H9 (cell line): Measurements from ENCODE around the gene CDH4. TPM values are rescaled to one million over a fixed set of nuclear protein-coding genes. Genes with fewer than 3 reads are reported as not detected.
"Not testable (repeated sequence)": the region's sequence is repeated elsewhere in the genome, so short reads cannot be mapped to it uniquely, and the experiment has no call there.

Experiments used
- DNase-seq: peaks from one replicate; pipeline ENCODE4 v3.0.0-alpha.2; 2017
- H2AFZ ChIP-seq: one replicate; pipeline ENCODE4 v1.6.1; 2013; ENCODE audit warnings: mild to moderate bottlenecking, low read length, control low read depth, moderate library complexity
- H2AK5ac ChIP-seq: 2 replicates; pipeline ENCODE4 v1.6.1; 2013; ENCODE audit warnings: low read length, control low read depth, mixed read lengths; ENCODE audit not compliant: insufficient read length
- H2BK120ac ChIP-seq: one replicate; pipeline ENCODE4 v1.6.1; 2013; ENCODE audit warnings: low read depth, mild to moderate bottlenecking, low read length, control low read depth, inconsistent platforms; ENCODE audit not compliant: poor library complexity, severe bottlenecking
- H2BK12ac ChIP-seq: 2 replicates; pipeline ENCODE4 v1.6.1; 2013; ENCODE audit warnings: low read length, control low read depth, mixed read lengths, low read depth; ENCODE audit not compliant: insufficient read length
- H2BK15ac ChIP-seq: 2 replicates; pipeline ENCODE4 v1.6.1; 2013; ENCODE audit warnings: low read depth, low read length, control low read depth
- H2BK20ac ChIP-seq: one replicate; pipeline ENCODE4 v1.6.1; 2013; ENCODE audit warnings: low read depth, mild to moderate bottlenecking, low read length, control low read depth, inconsistent platforms; ENCODE audit not compliant: poor library complexity, severe bottlenecking
- H2BK5ac ChIP-seq: 2 replicates; pipeline ENCODE4 v1.6.1; 2013; ENCODE audit warnings: low read length, control low read depth, mixed read lengths; ENCODE audit not compliant: insufficient read length
- H3K14ac ChIP-seq: 2 replicates; pipeline ENCODE4 v1.6.1; 2013; ENCODE audit warnings: low read length, control low read depth; ENCODE audit not compliant: insufficient read depth
- H3K18ac ChIP-seq: 2 replicates; pipeline ENCODE4 v1.6.1; 2013; ENCODE audit warnings: low read depth, mild to moderate bottlenecking, mixed read lengths, low read length, control low read depth; ENCODE audit not compliant: insufficient read length
- H3K23ac ChIP-seq: 2 replicates; pipeline ENCODE4 v1.6.1; 2013; ENCODE audit warnings: low read length, control low read depth, mixed read lengths, low read depth; ENCODE audit not compliant: insufficient read length
- H3K23me2 ChIP-seq: 2 replicates; pipeline ENCODE4 v1.6.1; 2013; ENCODE audit warnings: low read depth, mild to moderate bottlenecking, mixed read lengths, low read length, control low read depth; ENCODE audit not compliant: insufficient read length, poor library complexity, severe bottlenecking
- H3K27ac ChIP-seq: 2 replicates; pipeline ENCODE4 v1.5.1; 2013; ENCODE audit warnings: low read length, control low read depth, mixed read lengths, low read depth; ENCODE audit not compliant: insufficient read length
- H3K27me3 ChIP-seq: 2 replicates; pipeline ENCODE4 v1.6.1; 2013; ENCODE audit warnings: low read length, control low read depth, inconsistent platforms; ENCODE audit not compliant: insufficient read depth
- H3K4ac ChIP-seq: 2 replicates; pipeline ENCODE4 v1.6.1; 2013; ENCODE audit warnings: low read depth, mild to moderate bottlenecking, control low read depth, inconsistent platforms, low read length, moderate library complexity
- H3K4me1 ChIP-seq: 2 replicates; pipeline ENCODE4 v1.6.1; 2013; ENCODE audit warnings: low read length, control low read depth, inconsistent platforms; ENCODE audit not compliant: insufficient read depth
- H3K4me2 ChIP-seq: 2 replicates; pipeline ENCODE4 v1.6.1; 2013; ENCODE audit warnings: low read length, control low read depth, mixed read lengths; ENCODE audit not compliant: insufficient read length, insufficient read depth
- H3K56ac ChIP-seq: 2 replicates; pipeline ENCODE4 v1.6.1; 2013; ENCODE audit warnings: low read depth, mild to moderate bottlenecking, mixed read lengths, low read length, control low read depth; ENCODE audit not compliant: insufficient read length
- H3K79me1 ChIP-seq: 2 replicates; pipeline ENCODE4 v1.6.1; 2013; ENCODE audit warnings: low read depth, mild to moderate bottlenecking, moderate library complexity, low read length, control low read depth, inconsistent platforms; ENCODE audit not compliant: insufficient read depth, poor library complexity, severe bottlenecking
- H3K79me2 ChIP-seq: 2 replicates; pipeline ENCODE4 v1.6.1; 2013; ENCODE audit warnings: low read length, control low read depth, inconsistent platforms; ENCODE audit not compliant: insufficient read depth
- H3K9ac ChIP-seq: 2 replicates; pipeline ENCODE4 v1.6.1; 2013; ENCODE audit warnings: low read length, control low read depth, mixed read lengths; ENCODE audit not compliant: insufficient read length; ENCODE audit errors: extremely low read depth
- H3K9me3 ChIP-seq: one replicate; pipeline ENCODE4 v1.6.1; 2013; ENCODE audit warnings: low read depth, low read length, inconsistent platforms; ENCODE audit not compliant: control insufficient read depth
- H3T11ph ChIP-seq: one replicate; pipeline ENCODE4 v1.6.1; 2013; ENCODE audit warnings: mild to moderate bottlenecking, low read length, control low read depth, inconsistent platforms
- H4K20me1 ChIP-seq: one replicate; pipeline ENCODE4 v1.6.1; 2013; ENCODE audit not compliant: control insufficient read depth, insufficient read length, insufficient read depth
- H4K5ac ChIP-seq: 2 replicates; pipeline ENCODE4 v1.6.1; 2013; ENCODE audit warnings: low read depth, mild to moderate bottlenecking, mixed read lengths, low read length, control low read depth; ENCODE audit not compliant: insufficient read length
- H4K8ac ChIP-seq: replicated peaks from 2 replicates; pipeline ENCODE4 v1.6.1; 2013; ENCODE audit warnings: low read length, control low read depth, mixed read lengths, low read depth; ENCODE audit not compliant: insufficient read length
- H4K91ac ChIP-seq: 2 replicates; pipeline ENCODE4 v1.6.1; 2013; ENCODE audit warnings: low read depth, mild to moderate bottlenecking, moderate library complexity, mixed read lengths, low read length, control low read depth; ENCODE audit not compliant: insufficient read length
- H3K27ac Mint-ChIP-seq, 3 experiments: 2 replicates in 2 of 3; 3 replicates in 1 of 3; pipeline ENCODE4 v1.8.0; 2020 to 2021; ENCODE audit warnings: mixed read lengths in 3 of 3, mild to moderate bottlenecking in 1 of 3, moderate library complexity in 1 of 3
- H3K27me3 Mint-ChIP-seq: 2 replicates; pipeline ENCODE4 v1.8.0; 2021; ENCODE audit warnings: low read depth, mild to moderate bottlenecking, moderate library complexity, mixed read lengths
- H3K36me3 Mint-ChIP-seq, 3 experiments: 2 replicates in 2 of 3; 3 replicates in 1 of 3; pipeline ENCODE4 v1.8.0; 2020 to 2021; ENCODE audit warnings: low read depth in 3 of 3, mixed read lengths in 3 of 3; ENCODE audit not compliant: insufficient read depth in 1 of 3
- H3K4me1 Mint-ChIP-seq, 2 experiments: 2 replicates each; pipeline ENCODE4 v1.8.0; 2020; ENCODE audit warnings: mixed read lengths in 2 of 2
- H3K4me3 Mint-ChIP-seq, 2 experiments: 2 replicates in 1 of 2; 3 replicates in 1 of 2; pipeline ENCODE4 v1.8.0; 2020 to 2021; ENCODE audit warnings: mild to moderate bottlenecking in 2 of 2, mixed read lengths in 2 of 2, moderate library complexity in 1 of 2
- H3K9me3 Mint-ChIP-seq, 2 experiments: 2 replicates in 1 of 2; 3 replicates in 1 of 2; pipeline ENCODE4 v1.8.0; 2020; ENCODE audit warnings: mild to moderate bottlenecking in 2 of 2, mixed read lengths in 2 of 2, moderate library complexity in 1 of 2
- CTCF ChIP-seq: fragments of 200-600 bp; sonication (generic); conservative IDR thresholded peaks from 3 replicates; pipeline ENCODE4 v1.8.0; 2021; ENCODE audit warnings: antibody characterized with exemption, mild to moderate bottlenecking
- WGBS: extraction: QIAGEN DNeasy Blood & Tissue Kit; methylation state at CpG from one replicate; pipeline ENCODE4 v1.1.7; 2013; ENCODE audit warnings: missing lambda C conversion rate, low lambda C conversion rate, mixed read lengths; ENCODE audit not compliant: insufficient read length; ENCODE audit errors: extremely low coverage; 5-methylcytosine and 5-hydroxymethylcytosine counted together
- total RNA-seq: library from RNA; stranded (reverse); gene quantifications from 2 replicates; pipeline ENCODE4 v1.2.1, GENCODE V29; 2021

The CDH4 gene
- total RNA-seq, 1 experiment from 2014 or later, result 3.0 TPM

DNA sequence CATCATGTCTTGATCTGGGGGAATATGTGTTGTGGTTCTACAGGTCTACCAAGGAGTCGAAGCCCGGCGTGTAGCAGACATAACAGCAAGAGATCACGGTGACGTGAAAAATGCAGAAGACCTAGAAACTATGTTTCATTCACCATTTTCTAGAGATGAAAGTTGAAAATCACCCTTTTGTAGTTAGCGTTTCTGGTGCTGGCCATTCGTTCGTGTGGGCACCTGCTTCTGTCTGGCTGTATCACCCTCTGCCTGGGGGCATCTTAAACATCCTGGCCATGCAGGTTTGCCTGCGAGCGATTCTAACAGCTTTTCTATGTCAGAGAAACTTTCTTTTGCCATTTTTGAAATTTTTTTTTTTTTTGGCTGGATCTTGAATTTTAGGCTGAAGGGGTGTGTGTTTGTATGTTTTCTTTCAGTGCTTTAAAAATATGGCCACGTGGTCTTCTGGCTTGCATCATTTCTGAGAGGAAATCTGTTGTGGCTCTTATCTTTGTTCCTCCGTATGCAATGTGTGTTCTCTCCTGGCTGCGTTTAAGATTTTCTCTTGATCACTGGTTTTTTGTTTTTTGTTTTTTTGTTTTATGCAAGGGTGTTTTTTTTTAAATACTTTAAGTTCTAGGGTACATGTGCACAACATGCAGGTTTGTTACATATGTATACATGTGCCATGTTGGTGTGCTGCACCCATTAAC is 226.7 kb downstream of the CDH4 start:
- no peak overlapping the region for H3K18ac ChIP-seq

DNA sequence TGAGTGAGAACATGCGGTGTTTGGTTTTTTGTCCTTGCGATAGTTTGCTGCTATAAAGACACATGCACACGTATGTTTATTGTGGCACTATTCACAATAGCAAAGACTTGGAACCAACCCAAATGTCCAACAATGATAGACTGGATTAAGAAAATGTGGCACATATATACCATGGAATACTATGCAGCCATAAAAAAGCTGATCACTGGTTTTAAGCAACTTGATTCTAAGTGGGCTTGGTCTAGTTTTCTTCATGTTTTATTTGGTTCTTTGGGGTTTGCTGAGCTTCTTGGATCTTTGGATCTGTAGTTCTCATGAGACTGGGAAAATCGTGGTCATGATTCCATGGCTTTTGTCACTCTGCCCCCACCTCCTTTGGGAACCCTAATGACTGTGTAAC is 227.4 kb downstream of the CDH4 start:
- WGBS, result no CpG with 5 or more reads among the region's 4 CpGs

More for the DNA sequence above, 226.7 kb downstream of the CDH4 start:
- Histone ChIP-seq H2BK5ac (no peak overlapping the region), H3K9me3 (no peaks in the 10 kb centered on the region), H3K23ac (no peak overlapping the region), H2BK12ac (no peak overlapping the region), H3K23me2 (no peaks in the 10 kb centered on the region), H3K14ac (no peak overlapping the region), H4K5ac (no peak overlapping the region), H2AK5ac (no peak overlapping the region), H3K79me2 (no peaks in the 10 kb centered on the region), H2BK120ac (no peak overlapping the region), H4K8ac (no peak overlapping the region), H2BK15ac (no peak overlapping the region), H2AFZ (no peak overlapping the region), H3K9ac (no peak overlapping the region), H3K4ac (no peak overlapping the region), H3T11ph (no peak overlapping the region), H3K56ac (no peak overlapping the region), H3K27me3 (no peaks in the 10 kb centered on the region; the same call in 1 of the 2 replicates), H4K20me1 (peaks cover 3% of the 10 kb centered on the region), H3K4me1 (no peaks in the 10 kb centered on the region), H3K79me1 (no peaks in the 10 kb centered on the region), H3K4me2 (no peak overlapping the region), H4K91ac (no peak overlapping the region), H3K27ac (no peak overlapping the region), H2BK20ac (no peak overlapping the region)
- WGBS, result no CpG with 5 or more reads among the region's 13 CpGs
- peak; percentile 3 for DNase-seq
- Mint-ChIP-seq H3K27me3 (peaks cover 27% of the 10 kb centered on the region), H3K36me3 (peaks cover 0 to 11% (median 6%) of the 10 kb centered on the region in 3 experiments; a peak in 5 of 7 replicates), H3K4me3 (no peak overlapping the region), H3K4me1 (peaks cover 15 to 21% of the 10 kb centered on the region in 2 experiments), H3K9me3 (peaks cover 8 to 9% of the 10 kb centered on the region in 2 experiments), H3K27ac (no peak overlapping the region)
- no peak for TF ChIP-seq CTCF

More for the DNA sequence above, 227.4 kb downstream of the CDH4 start:
- not testable (repeated sequence) for DNase-seq, H3K79me2 ChIP-seq, H3K27ac ChIP-seq, H3K4me2 ChIP-seq, H3K18ac ChIP-seq, H3K4me3 Mint-ChIP-seq, H4K5ac ChIP-seq, H2BK12ac ChIP-seq, H2AFZ ChIP-seq, H3K9ac ChIP-seq, H3K4ac ChIP-seq, H3K9me3 ChIP-seq, H2BK120ac ChIP-seq, H3K79me1 ChIP-seq, H3K23me2 ChIP-seq, H3K27me3 ChIP-seq, H4K8ac ChIP-seq, H4K20me1 ChIP-seq, H2BK20ac ChIP-seq, H4K91ac ChIP-seq, H3K27ac Mint-ChIP-seq, H3K14ac ChIP-seq, H2AK5ac ChIP-seq, H2BK5ac ChIP-seq, H2BK15ac ChIP-seq, H3K56ac ChIP-seq, H3K9me3 Mint-ChIP-seq, H3K4me1 ChIP-seq, H3K23ac ChIP-seq, H3T11ph ChIP-seq
- Mint-ChIP-seq H3K36me3 (peaks cover 0 to 11% (median 6%) of the 10 kb centered on the region in 3 experiments; a peak in 5 of 7 replicates), H3K4me1 (peaks cover 15 to 21% of the 10 kb centered on the region in 2 experiments), H3K27me3 (peaks cover 33% of the 10 kb centered on the region)
